Epithelial cell of esophagus (primary cell): Measurements from ENCODE around the gene WBP2.

Experiments
- DNase-seq: peaks from one replicate; pipeline ENCODE4 v3.0.0; 2010; ENCODE audit warnings: low read depth
- H3K4me3 ChIP-seq: 2 replicates; pipeline ENCODE4 v1.5.1; 2011; ENCODE audit warnings: mild to moderate bottlenecking, low read length, control low read depth
- CTCF ChIP-seq: IDR thresholded peaks from 2 replicates; pipeline ENCODE4 v1.5.1; 2011; ENCODE audit warnings: low read depth, mild to moderate bottlenecking, low read length, control low read depth, inconsistent platforms; ENCODE audit not compliant: insufficient read depth; ENCODE audit errors: missing control alignments

WBP2 gene

GRCh38 chr17:75826561-75827307 lies 28.4 kb downstream of the WBP2 start:
- no peak for TF ChIP-seq CTCF
- DNase-seq: no peak
- no peak overlapping the region for H3K4me3 ChIP-seq

- no peak for TF ChIP-seq CTCF
- H3K4me3 ChIP-seq: no peak overlapping the region
- DNase-seq: no peak
Measured at GRCh38 chr17:75825748-75826370, 29.3 kb downstream of the WBP2 start.

GRCh38 chr17:75825149-75825552 lies 30.0 kb downstream of the WBP2 start:
- no peak for DNase-seq
- H3K4me3 ChIP-seq: no peak overlapping the region
- no peak for TF ChIP-seq CTCF

- no peak for TF ChIP-seq CTCF
- DNase-seq: no peak
Measured at GRCh38 chr17:75824666-75825065, 30.5 kb downstream of the WBP2 start.

GRCh38 chr17:75824050-75824552 lies 31.0 kb downstream of the WBP2 start:
- DNase-seq: no peak
- TF ChIP-seq CTCF: no peak
- H3K4me3 ChIP-seq: no peak overlapping the region

More at GRCh38 chr17:75824666-75825065, 30.5 kb downstream of the WBP2 start:
- no peak overlapping the region for H3K4me3 ChIP-seq

GRCh38 chr17:75823257-75824041 lies 31.7 kb downstream of the WBP2 start:
- H3K4me3 ChIP-seq: no peak overlapping the region
- DNase-seq: no peak
- no peak for TF ChIP-seq CTCF
